GM21515 (cell line): ENCODE results near the gene FER.
"Not testable (repeated sequence)": the region's sequence is repeated elsewhere in the genome, so short reads cannot be mapped to it uniquely, and the experiment has no call there.

ENCODE experiments used
- ATAC-seq: cut with Tn5 transposase; IDR thresholded peaks from one replicate; pipeline ENCODE4 v1.9.1; 2021; ENCODE audit not compliant: unreplicated experiment

Gene FER

GRCh38 chr5:108797396-108797795, 49.7 kb downstream of the FER start:
- no peak for ATAC-seq

DNA sequence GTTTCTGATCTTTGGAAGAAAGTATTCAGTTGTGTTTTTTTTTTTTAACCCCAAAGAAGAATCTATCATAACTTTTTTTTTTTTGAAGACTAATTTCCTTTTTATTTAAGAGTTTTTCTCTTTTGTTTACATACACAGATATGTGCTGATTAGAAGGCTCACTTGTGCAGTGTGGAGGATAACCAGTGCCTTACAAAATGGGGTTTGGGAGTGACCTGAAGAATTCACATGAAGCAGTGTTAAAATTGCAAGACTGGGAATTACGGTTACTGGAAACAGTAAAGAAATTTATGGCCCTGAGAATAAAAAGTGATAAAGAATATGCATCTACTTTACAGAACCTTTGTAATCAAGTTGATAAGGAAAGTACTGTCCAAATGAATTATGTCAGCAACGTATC, 50.3 kb downstream of the FER start:
- no peak for ATAC-seq

DNA sequence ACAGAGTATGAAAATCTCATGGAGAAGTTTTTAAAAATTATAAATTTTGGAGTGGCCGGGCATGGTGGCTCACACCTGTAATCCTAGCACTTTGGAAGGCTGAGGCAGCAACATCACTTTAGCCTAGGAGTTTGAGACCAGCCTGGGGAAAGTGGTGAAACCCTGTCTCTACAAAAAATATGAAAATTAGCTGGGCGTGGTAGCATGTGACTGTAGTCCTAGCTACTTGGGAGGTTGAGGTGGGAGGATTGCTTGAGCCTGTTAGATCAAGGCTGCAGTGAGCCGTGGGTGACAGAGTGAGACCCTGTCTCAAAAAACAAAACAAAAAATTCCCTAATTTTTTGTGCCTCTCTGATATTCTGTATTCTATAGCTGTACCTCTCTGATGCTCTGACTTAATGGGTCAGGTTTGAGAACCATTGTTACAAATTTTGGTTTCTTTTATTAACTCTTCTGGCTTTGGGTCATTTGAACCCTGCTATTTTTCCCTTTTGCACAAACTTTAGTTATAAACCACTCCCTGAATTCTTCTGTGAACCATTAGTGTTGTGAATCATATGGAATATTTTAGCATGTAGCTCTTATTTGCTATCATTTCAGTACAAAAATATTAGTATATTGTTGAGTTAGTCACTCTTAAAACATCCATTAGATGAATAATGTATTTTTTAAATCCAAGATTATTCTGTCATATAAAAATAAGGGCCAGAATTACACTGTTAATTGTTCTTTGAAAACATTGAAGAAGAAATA, 51.0 kb downstream of the FER start:
- ATAC-seq: no peak

DNA sequence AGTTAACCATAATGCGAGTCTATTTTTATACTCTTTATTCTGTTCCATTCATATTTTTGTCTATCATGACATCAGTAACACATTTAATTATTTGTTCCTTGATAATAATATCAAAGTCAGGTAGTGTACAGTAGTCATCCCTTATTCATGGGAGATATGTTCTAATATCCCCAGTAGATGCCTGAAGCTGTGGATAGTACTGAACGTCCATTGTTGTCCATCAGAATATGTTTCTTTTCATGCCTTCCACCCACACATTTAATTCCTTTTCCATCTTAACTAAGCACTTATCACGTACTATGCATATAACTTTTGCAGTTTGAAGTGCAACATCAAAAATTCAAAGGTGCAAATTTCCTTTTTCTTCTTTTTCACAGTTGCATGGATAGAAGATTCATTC, 53.6 kb downstream of the FER start:
- ATAC-seq: no peak

- ATAC-seq: no peak
Observed at GRCh38 chr5:108801776-108802175, 54.1 kb downstream of the FER start.

DNA sequence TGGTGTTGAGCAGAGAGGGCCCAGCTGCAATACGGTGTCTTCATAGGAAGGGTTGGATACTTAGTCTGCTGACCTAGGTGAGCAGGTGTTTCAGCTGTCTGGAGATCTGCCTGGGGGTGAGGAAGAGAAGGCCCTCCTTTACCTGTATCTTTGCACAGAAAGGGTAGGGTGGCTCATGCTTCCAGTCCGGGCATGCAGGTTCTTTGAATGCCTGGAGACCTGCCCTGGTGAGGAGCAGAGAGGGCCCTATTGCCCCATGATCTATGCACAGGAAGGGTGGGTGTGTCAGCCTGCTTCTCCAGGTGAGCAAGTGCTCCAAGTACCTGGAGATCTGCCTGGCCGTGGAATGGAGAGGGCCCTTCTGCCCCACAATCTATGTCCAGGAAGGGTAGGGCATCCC, 63.0 kb downstream of the FER start:
- no peak for ATAC-seq

DNA sequence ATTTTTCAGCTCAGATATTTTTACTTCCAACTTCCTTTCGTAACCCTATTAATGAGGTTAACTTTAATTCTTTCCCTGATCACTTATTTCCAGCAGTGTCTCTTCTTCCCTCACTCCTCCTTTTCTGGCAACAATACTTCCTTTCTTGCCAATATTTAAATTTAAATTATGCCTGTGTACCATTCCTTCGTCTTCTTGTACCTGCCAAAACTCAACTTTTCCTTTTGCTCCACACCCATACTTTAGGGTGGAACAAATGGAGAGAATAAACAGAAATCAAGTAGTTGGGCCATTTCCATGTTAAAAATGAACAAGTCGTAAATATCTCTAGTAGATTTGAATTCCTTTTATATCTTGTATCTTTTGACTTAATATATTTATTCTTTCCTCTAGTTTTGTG, 66.0 kb downstream of the FER start:
- ATAC-seq: no peak

- no peak for ATAC-seq
Observed at GRCh38 chr5:108814551-108814950, 66.9 kb downstream of the FER start.

GRCh38 chr5:108818613-108819272, 71.0 kb downstream of the FER start:
- peak; percentile 89 for ATAC-seq

- ATAC-seq: no peak
Observed at GRCh38 chr5:108820983-108821382, 73.3 kb downstream of the FER start.

GRCh38 chr5:108822211-108822947, 74.7 kb downstream of the FER start:
- no peak for ATAC-seq

DNA sequence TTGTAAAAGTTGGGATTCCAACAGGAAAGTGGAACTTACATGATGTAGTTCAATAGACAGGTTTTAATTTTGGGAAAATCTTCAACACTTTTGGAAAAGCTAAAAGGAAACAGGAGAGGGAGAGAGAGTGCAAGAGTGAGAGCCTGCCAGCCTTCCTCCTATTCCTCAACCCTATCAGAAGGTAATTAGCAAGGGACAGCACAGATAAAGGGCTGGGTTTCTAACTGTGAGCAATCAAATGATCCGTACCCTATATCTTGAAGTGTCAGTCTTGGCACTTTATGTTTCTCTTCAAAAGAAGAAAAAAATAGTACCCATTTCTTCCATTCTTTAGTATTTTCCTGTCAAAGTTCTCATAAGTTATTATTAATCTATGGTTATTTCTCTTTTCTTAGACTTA, 79.4 kb downstream of the FER start:
- ATAC-seq: no peak

DNA sequence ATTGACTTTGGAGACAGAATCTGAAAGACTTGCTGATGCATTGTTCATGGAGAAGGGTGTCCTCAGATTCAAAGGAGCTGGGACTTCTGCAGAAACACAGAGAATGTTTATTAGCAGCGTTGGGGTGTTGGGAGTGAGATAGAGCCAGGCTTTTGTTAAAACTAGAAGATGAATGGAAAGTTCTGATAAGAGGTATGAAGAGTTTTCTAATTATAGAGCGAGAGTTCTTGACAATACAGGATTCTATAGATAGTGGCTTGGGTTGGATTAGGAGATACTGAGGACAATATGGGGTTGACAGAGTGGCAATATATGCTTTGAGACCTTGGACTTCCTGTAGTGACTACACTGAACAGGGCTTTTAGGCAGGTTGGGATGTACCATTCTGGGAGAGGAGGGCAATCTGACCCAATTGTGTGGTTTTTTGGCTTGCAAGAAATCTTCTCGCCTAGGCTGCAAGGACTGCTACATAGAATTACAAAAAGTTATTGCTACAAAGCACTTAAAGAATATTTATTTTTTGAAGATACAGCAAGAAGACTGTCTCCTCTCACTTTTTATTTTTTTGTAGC, 83.1 kb downstream of the FER start:
- ATAC-seq: no peak

- ATAC-seq: no peak
Observed at GRCh38 chr5:108836492-108836891, 88.8 kb downstream of the FER start.

- not testable (repeated sequence) for ATAC-seq
Observed at GRCh38 chr5:108842260-108842941, 94.7 kb downstream of the FER start.

GRCh38 chr5:108851129-108851528, 103.4 kb downstream of the FER start:
- ATAC-seq: not testable (repeated sequence)

DNA sequence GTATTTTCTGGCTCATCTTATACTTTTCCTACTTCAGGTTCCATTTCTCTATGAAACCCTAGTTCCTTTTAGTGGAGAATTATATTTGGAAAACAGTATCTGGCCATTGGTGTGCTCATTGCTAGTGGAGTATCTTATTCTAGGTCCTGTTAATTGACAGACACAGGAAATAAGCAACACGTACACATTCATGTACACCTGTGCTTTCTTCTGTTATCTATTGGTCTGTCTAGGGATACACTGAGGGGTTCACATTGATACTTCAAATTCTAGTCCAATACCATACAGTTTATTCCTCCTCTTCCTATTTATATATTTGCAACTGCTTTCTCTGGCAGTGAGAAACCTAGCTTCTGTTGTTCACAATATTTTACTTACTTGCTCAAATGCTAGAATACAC, 110.2 kb downstream of the FER start:
- ATAC-seq: no peak

DNA sequence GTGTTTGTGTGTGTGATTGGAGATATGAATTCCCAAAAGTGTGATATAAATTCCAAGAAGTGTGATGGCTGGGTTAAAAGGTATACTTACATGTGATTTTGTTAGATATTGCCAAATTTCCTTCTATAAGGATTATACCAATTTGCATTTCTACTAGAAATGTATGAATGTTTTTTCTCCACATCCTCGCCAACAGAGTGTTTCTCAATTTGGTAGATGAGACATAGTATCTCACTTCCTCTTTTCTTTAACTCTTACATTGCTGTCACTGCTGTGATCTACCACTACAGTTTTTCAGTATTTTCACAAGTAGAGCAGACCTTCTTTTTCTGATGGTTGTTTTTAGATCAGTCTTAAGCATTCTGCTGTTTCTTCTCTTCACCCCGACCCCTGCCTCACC, 111.3 kb downstream of the FER start:
- ATAC-seq: peak; percentile 99

DNA sequence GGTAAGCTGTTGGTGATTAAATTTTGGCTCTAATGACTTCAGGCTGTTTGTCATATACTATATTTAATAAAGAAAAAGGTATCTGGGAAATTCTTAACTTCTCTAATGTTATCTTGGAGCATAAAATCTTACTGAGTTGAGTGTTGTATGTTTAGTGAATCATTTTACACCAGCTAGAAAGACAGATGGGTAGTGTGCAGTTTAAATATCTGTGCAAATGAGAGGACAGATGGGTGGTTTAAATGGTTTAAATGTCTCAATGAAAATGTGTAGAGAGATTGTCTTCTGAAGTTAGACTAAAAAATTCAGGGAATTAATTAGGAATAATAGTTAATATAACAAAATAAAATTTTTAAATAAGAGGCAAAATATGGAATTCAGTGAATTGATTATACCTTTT, 114.5 kb downstream of the FER start:
- ATAC-seq: no peak

DNA sequence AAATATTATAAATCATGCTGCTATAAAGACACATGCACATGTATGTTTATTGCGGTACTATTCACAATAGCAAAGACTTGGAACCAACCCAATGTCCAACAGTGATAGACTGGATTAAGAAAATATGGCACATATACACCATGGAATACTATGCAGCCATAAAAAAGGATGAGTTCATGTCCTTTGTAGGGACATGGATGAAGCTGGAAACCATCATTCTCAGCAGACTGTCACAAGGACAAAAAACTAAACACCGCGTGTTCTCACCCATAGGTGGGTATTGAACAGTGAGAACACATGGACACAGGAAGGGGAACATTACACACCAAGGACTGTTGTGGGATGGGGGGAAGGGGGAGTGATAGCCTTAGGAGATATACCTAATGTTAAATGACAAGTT, 118.4 kb downstream of the FER start:
- ATAC-seq: not testable (repeated sequence)

DNA sequence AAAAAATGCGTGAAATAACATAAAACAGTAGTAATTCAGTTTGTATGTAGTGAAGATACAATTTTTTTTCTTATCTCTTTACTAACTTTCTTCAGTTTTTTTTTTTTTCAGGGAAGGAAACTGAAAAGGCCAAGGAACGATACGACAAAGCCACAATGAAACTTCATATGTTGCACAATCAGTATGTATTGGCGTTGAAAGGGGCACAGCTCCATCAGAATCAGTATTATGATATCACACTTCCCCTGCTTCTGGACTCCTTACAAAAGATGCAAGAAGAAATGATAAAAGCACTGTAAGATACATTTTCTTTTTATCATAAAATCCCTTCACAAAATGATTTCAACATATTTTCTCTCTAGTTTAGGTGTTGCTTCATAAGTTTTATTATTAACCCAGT, 120.0 kb downstream of the FER start:
- no peak for ATAC-seq
